ENCODE data around the gene PCGF3.

Gene PCGF3

GRCh38 chr4:685679-686412 lies 19.8 kb upstream of the PCGF3 start:
- no peak for TF ChIP-seq CTCF (IDR thresholded peaks at IDR 0.05)
- TF ChIP-seq ZFX (IDR thresholded peaks at IDR 0.05; ENCODE audit: borderline replicate concordance) = no peak
- H3K27ac ChIP-seq = no peak overlapping the region

GRCh38 chr4:686413-687040 lies 19.1 kb upstream of the PCGF3 start:
- TF ChIP-seq CTCF (IDR thresholded peaks at IDR 0.05) = no peak
- TF ChIP-seq ZFX (IDR thresholded peaks at IDR 0.05; ENCODE audit: borderline replicate concordance) = no peak

GRCh38 chr4:687048-687970 lies 18.3 kb upstream of the PCGF3 start:
- peak overlapping the region; percentile 44 for H3K27ac ChIP-seq
- no peak for TF ChIP-seq ZFX (IDR thresholded peaks at IDR 0.05; ENCODE audit: borderline replicate concordance)
- no peak for TF ChIP-seq CTCF (IDR thresholded peaks at IDR 0.05)

More at GRCh38 chr4:686413-687040, 19.1 kb upstream of the PCGF3 start:
- peak overlapping the region; percentile 44 for H3K27ac ChIP-seq

- no peak overlapping the region for H3K27ac ChIP-seq
- no peak for TF ChIP-seq CTCF (IDR thresholded peaks at IDR 0.05)
- no peak for TF ChIP-seq ZFX (IDR thresholded peaks at IDR 0.05; ENCODE audit: borderline replicate concordance)
These were observed 17.4 kb upstream of the PCGF3 start for GRCh38 chr4:687971-688853.

GRCh38 chr4:688854-689681 lies 16.6 kb upstream of the PCGF3 start, which contains the start of gene SLC49A3:
SLC49A3 (minus strand) TSS chr4:689151; CDS start chr4:689127, 24 bp downstream.
- TF ChIP-seq ZFX (IDR thresholded peaks at IDR 0.05; ENCODE audit: borderline replicate concordance) (no peak), CTCF (IDR thresholded peaks at IDR 0.05) (no peak)
- no peak within 1 kb of the TSS for H3K27ac ChIP-seq

- H3K27ac ChIP-seq = no peak overlapping the region
- TF ChIP-seq CTCF (IDR thresholded peaks at IDR 0.05) (no peak), ZFX (IDR thresholded peaks at IDR 0.05; ENCODE audit: borderline replicate concordance) (no peak)
These were observed 15.9 kb upstream of the PCGF3 start for GRCh38 chr4:689723-690122.

Data from 22Rv1 (cell line).